Calu3 (cell line): ENCODE results near the gene CYP26A1. TPM values are rescaled to one million over a fixed set of nuclear protein-coding genes. Genes with fewer than 3 reads are reported as not detected.

Source experiments
- BruUV-seq: library from RNA; stranded (reverse); fragments of 400-500 nt; replicated peaks from 2 replicates; lab custom pipeline; 2021; lab: Mats Ljungman, UMichigan
- CTCF ChIA-PET: fragments of 300-600 bp; sonication (Branson Sonifier 250); formaldehyde crosslinking; loops from one replicate; lab custom pipeline; 2022; ENCODE audit warnings: antibody characterized with exemption; lab: Charles Lee
- DNase-seq: peaks from one replicate; pipeline ENCODE4 v3.0.0; 2022
- H3K27ac Mint-ChIP-seq: one replicate; pipeline ENCODE4 v1.8.0; 2022; ENCODE audit warnings: mixed read lengths; ENCODE audit not compliant: unreplicated experiment
- H3K27me3 Mint-ChIP-seq: one replicate; pipeline ENCODE4 v1.8.0; 2022; ENCODE audit warnings: mixed read lengths; ENCODE audit not compliant: unreplicated experiment
- H3K36me3 Mint-ChIP-seq: one replicate; pipeline ENCODE4 v1.8.0; 2022; ENCODE audit warnings: mild to moderate bottlenecking, moderate library complexity, mixed read lengths; ENCODE audit not compliant: insufficient read depth, unreplicated experiment
- H3K4me1 Mint-ChIP-seq: one replicate; pipeline ENCODE4 v1.8.0; 2022; ENCODE audit warnings: mild to moderate bottlenecking, low read depth, mixed read lengths; ENCODE audit not compliant: unreplicated experiment
- H3K4me3 Mint-ChIP-seq: one replicate; pipeline ENCODE4 v1.8.0; 2022; ENCODE audit warnings: mild to moderate bottlenecking, low read depth, moderate library complexity, mixed read lengths; ENCODE audit not compliant: unreplicated experiment
- H3K9me3 Mint-ChIP-seq: one replicate; pipeline ENCODE4 v1.8.0; 2022; ENCODE audit warnings: low read depth, mixed read lengths; ENCODE audit not compliant: unreplicated experiment
- CTCF ChIP-seq: fragments of 200-600 bp; IDR thresholded peaks from one replicate; pipeline ENCODE4 v1.8.0; 2022; ENCODE audit warnings: antibody characterized with exemption; ENCODE audit not compliant: unreplicated experiment
- intact Hi-C: fragments of 100-400 bp; cut with micrococcal nuclease; formaldehyde crosslinking; loops from one replicate; pipeline ENCODE4 v1.10.0; 2022; ENCODE audit not compliant: unreplicated experiment
- total RNA-seq: library from RNA; stranded (reverse); gene quantifications from 2 replicates; pipeline ENCODE4 v1.2.3, GENCODE V29; 2022

Gene CYP26A1
- total RNA-seq, 1 experiment from 2014 or later, result 2.1 TPM

- Mint-ChIP-seq H3K9me3 (no peaks in the 10 kb centered on the region), H3K36me3 (no peaks in the 10 kb centered on the region), H3K27ac (no peak overlapping the region), H3K27me3 (no peaks in the 10 kb centered on the region), H3K4me3 (no peak overlapping the region), H3K4me1 (peaks cover 2% of the 10 kb centered on the region)
- BruUV-seq, result no TSS peak
- CTCF ChIA-PET, result interaction anchor here (0.5 kb wide), 1 partner anchor 35 kb away, joined by 3 read pairs; the partner anchor contains the start of gene CYP26A1
- intact Hi-C loops, result loop anchor here (2.0 kb wide), 1 partner anchor 32 kb away; no protein-coding TSS in a partner anchor
- no peak for TF ChIP-seq CTCF
- DNase-seq, result no peak
Measured at GRCh38 chr10:93039110-93039509, 34.6 kb upstream of the CYP26A1 start.

DNA sequence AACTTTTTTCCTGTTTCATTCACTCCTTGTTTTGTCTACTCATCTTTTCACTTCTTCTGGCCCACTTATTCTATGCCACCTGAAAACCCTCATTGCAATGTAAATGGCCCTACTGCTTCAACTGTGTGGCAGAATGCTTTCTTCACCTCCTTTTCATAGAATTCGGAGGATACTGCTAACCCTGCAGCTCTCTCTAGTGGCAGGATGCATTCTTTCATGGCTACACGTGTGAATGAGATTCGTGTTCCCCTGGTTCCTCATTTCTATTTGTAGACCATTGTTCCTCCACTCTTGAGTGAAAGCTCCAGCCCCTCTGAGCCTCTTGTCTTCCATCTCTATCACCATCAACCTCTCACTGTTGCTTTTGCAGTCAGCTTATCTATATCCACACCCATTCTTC lies 34.0 kb upstream of the CYP26A1 start:
- intact Hi-C loops, result loop anchor here (2.0 kb wide), 1 partner anchor 33 kb away; no protein-coding TSS in a partner anchor
- Mint-ChIP-seq H3K36me3 (no peaks in the 10 kb centered on the region), H3K27ac (no peak overlapping the region), H3K4me1 (no peaks in the 10 kb centered on the region), H3K4me3 (no peak overlapping the region), H3K9me3 (no peaks in the 10 kb centered on the region), H3K27me3 (no peaks in the 10 kb centered on the region)
- TF ChIP-seq CTCF, result no peak
- CTCF ChIA-PET, result interaction anchor here (0.5 kb wide), 1 partner anchor 34 kb away, joined by 3 read pairs; the partner anchor contains the start of gene CYP26A1
- BruUV-seq, result no TSS peak
- DNase-seq, result no peak

DNA sequence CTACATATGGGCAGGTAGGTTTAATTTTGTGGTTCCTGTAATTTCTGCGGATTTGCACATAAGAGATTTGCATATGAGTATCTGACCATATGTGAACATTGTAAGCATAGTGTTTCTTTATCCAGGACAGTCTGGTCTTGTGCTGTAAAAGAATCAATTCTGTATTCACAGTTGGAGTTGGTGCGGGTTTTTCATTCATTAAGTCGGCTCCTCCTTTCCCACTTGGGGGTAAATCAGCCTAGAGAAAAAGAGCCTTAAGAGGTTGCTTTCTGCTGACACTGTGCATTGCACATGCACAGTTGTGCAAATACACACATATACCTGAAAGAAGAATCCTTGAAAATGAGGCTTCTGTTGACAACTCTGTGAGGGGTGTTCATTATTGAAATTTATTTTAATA lies 19.2 kb upstream of the CYP26A1 start:
- BruUV-seq, result no TSS peak
- H3K36me3 Mint-ChIP-seq, result no peaks in the 10 kb centered on the region
- TF ChIP-seq CTCF, result no peak
- DNase-seq, result no peak
- CTCF ChIA-PET, result no interaction called here
- no peak overlapping the region for H3K4me3 Mint-ChIP-seq
- no peak overlapping the region for H3K27ac Mint-ChIP-seq
- no peaks in the 10 kb centered on the region for H3K4me1 Mint-ChIP-seq
- intact Hi-C loops, result no loop called here
- no peaks in the 10 kb centered on the region for H3K9me3 Mint-ChIP-seq
- no peaks in the 10 kb centered on the region for H3K27me3 Mint-ChIP-seq

DNA sequence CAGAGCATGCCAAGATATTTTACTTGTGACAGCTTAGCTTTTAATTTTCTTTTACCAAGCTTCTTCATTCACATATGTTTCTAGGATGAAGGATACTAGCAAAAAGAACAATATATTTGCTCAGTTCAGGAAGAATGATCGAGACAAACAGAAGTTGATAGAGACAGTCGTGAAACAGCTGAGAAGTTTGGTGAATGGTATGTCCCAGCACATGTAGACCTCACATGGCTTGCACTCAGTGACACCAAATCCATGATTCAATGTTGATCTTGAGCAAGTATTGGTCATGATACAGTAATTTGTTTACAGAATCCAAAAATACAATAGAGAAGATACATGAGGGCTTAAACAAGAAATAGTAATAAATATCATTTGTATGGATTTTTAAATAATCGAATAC lies 15.6 kb upstream of the CYP26A1 start:
- Mint-ChIP-seq H3K9me3 (no peaks in the 10 kb centered on the region), H3K27me3 (no peaks in the 10 kb centered on the region), H3K4me3 (no peak overlapping the region), H3K4me1 (no peaks in the 10 kb centered on the region), H3K27ac (no peak overlapping the region), H3K36me3 (no peaks in the 10 kb centered on the region)
- intact Hi-C loops, result no loop called here
- no TSS peak for BruUV-seq
- CTCF ChIA-PET, result no interaction called here
- TF ChIP-seq CTCF, result no peak
- DNase-seq, result no peak
